Common myeloid progenitor, CD34-positive (primary cell): ENCODE measurements around the gene NADSYN1.

ENCODE experiments used
- CTCF ChIA-PET: fragments of 350-600 bp; sonication (Branson Sonifier 250); formaldehyde crosslinking; loops from one replicate; lab custom pipeline; 2021; ENCODE audit warnings: antibody characterized with exemption; lab: Charles Lee
- POLR2A ChIA-PET: fragments of 350-600 bp; sonication (Branson Sonifier 250); formaldehyde crosslinking; loops from one replicate; lab custom pipeline; 2021; ENCODE audit warnings: antibody characterized with exemption; lab: Charles Lee
- DNase-seq, 3 donors: peaks; one replicate each; pipeline versions ENCODE4 v3.0.0 to v3.0.0-alpha.2; 2013
- H3K27ac ChIP-seq, 2 experiments: 1 replicate in 1 of 2; 2 replicates in 1 of 2; pipeline ENCODE4 v1.7.0; 2013; ENCODE audit warnings: inconsistent platforms in 2 of 2, low read length in 2 of 2, mild to moderate bottlenecking in 2 of 2, low read depth in 1 of 2, moderate library complexity in 1 of 2; ENCODE audit not compliant: severe bottlenecking in 2 of 2, insufficient read depth in 1 of 2, poor library complexity in 1 of 2
- H3K27me3 ChIP-seq, 5 experiments: replicated peaks in 2 of 5; 1 replicate in 3 of 5; 2 replicates in 2 of 5; pipeline versions ENCODE4 v1.6.1 to v1.7.0; 2013; ENCODE audit warnings: low read length in 4 of 5, mild to moderate bottlenecking in 2 of 5, moderate library complexity in 2 of 5, inconsistent platforms in 1 of 5; ENCODE audit not compliant: insufficient read depth in 5 of 5, control insufficient read depth in 4 of 5
- H3K36me3 ChIP-seq, 4 experiments: 1 replicate in 2 of 4; 2 replicates in 2 of 4; pipeline versions ENCODE4 v1.6.1 to v1.7.0; 2013; ENCODE audit warnings: low read length in 3 of 4, control low read depth in 1 of 4, mild to moderate bottlenecking in 1 of 4; ENCODE audit not compliant: control insufficient read depth in 4 of 4, insufficient read depth in 4 of 4
- H3K4me1 ChIP-seq, 4 experiments: 1 replicate in 3 of 4; 2 replicates in 1 of 4; pipeline versions ENCODE4 v1.6.1 to v1.7.1; 2013; ENCODE audit warnings: low read length in 3 of 4, mild to moderate bottlenecking in 3 of 4, control low read depth in 1 of 4, inconsistent platforms in 1 of 4, moderate library complexity in 1 of 4; ENCODE audit not compliant: control insufficient read depth in 4 of 4, insufficient read depth in 4 of 4; ENCODE audit errors: control extremely low read depth in 1 of 4
- H3K4me3 ChIP-seq, 7 experiments: 1 replicate in 4 of 7; 2 replicates in 3 of 7; pipeline versions ENCODE4 v1.5.1 to v1.7.0; 2013; ENCODE audit warnings: mild to moderate bottlenecking in 7 of 7, low read length in 6 of 7, moderate library complexity in 6 of 7, inconsistent platforms in 2 of 7, low read depth in 2 of 7, control low read depth in 1 of 7; ENCODE audit not compliant: insufficient read depth in 4 of 7, control insufficient read depth in 1 of 7; ENCODE audit errors: extremely low read depth in 1 of 7
- H3K9me3 ChIP-seq, 5 experiments: 1 replicate in 4 of 5; 2 replicates in 1 of 5; pipeline versions ENCODE4 v1.6.1 to v1.7.1; 2013; ENCODE audit warnings: low read length in 4 of 5, mild to moderate bottlenecking in 2 of 5, inconsistent platforms in 1 of 5, low read depth in 1 of 5, moderate library complexity in 1 of 5; ENCODE audit not compliant: control insufficient read depth in 4 of 5, insufficient read depth in 2 of 5; ENCODE audit errors: control extremely low read depth in 1 of 5
- WGBS: methylation state at CpG from one replicate; pipeline ENCODE4 v1.1.5; 2013; ENCODE audit not compliant: insufficient coverage; 5-methylcytosine and 5-hydroxymethylcytosine counted together

The NADSYN1 gene

DNA sequence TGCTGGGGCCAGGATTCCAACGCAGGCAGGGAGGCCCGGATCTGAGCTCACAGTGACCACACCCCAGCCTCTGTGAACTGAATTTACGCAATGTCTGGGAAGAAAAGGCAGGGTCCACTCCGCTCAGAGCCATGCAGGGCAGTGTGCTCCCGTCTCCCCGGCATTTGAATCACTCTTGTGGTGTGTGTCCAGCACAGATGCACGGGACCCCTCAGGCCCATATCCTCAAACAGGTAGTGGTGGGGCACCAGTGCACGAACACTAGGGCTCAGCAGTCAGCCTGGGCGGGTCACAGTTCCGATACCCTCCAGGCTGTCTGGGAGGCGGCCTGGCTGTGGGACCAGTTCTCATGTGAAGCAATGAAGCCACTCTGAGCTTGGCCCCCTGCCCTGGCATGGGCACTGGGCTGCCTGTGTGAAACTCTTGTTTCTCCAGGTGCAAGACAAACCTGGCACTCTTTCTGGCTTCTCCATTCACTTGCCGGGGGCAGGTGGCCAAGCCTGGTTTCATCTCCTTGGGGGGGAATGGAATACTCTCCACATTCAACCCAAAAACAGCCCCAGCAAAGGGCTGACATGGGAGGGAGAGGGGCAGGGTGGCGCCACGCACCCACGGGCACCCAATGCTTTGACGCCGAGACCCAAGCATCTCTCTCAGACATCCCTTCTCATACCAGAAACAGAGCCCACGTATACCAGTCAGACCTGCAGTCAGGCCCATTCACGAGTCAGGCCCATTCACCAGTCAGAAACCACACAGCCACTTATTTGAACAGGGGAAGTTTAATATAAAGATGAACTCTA, 19.2 kb upstream of the NADSYN1 start:
- Histone ChIP-seq H3K4me1 (no peaks in the 10 kb centered on the region), H3K4me3 (no peak overlapping the region), H3K36me3 (peaks cover 2 to 49% (median 28%) of the 10 kb centered on the region in 4 experiments), H3K27ac (no peak overlapping the region), H3K9me3 (no peaks in the 10 kb centered on the region), H3K27me3 (no peaks in the 10 kb centered on the region)
- 97% methylated on average over 14 of the region's 19 CpGs for WGBS
- ChIA-PET CTCF (interaction anchor here (1.3 kb wide), 1 partner anchor 10 kb away, joined by 4 read pairs; no protein-coding TSS in a partner anchor), POLR2A (no interaction called here)
- DNase-seq: no peak

DNA sequence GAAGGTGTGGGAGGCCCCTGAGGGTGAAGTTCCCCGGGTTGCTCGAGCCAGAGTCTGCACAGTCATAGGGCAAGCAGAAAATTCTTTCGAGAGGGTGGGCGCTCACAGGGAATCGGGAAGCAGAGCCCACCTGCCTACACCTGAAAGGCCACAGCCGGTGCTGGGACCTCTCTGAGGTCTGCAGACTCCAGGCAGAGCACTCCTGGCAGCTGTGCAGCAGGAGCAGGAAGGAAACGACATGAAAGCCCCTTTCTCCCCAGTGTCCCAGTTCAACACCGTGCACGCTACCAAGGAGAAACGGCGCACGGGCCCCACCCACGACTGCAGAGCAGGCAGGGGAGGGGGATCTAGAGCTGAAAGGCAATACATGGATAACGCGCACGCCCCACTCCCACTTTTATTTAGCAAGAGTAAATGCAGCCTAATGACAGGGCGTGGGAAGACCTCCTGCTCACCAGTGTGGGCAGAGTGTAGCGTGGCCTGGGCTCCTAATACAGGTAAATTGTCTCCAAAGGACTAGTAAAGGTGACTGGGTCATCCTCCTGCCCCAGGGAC, 18.4 kb upstream of the NADSYN1 start:
- Histone ChIP-seq H3K4me3 (no peak overlapping the region), H3K27ac (no peak overlapping the region), H3K27me3 (no peaks in the 10 kb centered on the region), H3K9me3 (no peaks in the 10 kb centered on the region), H3K36me3 (peaks cover 2 to 57% (median 31%) of the 10 kb centered on the region in 4 experiments), H3K4me1 (no peaks in the 10 kb centered on the region)
- 88% methylated on average over 14 of the region's 18 CpGs for WGBS
- no peak for DNase-seq
- CTCF ChIA-PET: no interaction called here
- POLR2A ChIA-PET: no interaction called here

DNA sequence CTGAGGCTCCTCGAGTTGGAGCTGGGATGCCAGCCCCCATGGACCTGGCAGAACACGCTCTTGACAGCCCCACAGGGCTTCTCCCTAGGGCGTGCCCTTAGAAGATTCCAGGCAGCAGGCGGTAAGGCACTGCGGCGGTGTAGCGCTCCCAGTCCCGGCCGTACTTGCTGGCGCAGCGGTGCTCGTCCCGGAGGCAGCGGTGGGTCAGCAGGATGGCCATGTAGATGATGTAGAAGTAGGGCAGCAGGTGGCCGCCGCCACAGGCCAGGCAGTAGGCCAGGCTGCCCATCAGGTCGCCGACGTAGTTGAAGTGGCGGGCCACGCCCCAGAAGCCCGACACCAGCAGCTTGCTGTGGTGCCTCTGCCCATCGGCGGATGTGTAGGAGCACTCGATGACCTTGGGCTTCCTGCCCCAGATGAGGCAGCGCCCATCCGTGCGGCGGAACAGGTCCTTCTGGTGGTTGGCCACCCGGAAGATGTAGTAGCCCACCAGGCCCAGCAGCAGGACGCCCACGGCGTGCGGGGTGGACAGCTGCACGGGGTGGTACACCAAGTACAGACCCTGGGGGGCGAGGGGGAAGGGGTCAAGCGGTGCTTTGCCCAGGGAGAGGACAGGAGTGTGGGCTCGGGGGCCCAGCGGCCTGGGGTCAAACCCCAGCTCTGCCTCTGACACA, 17.6 kb upstream of the NADSYN1 start:
- ChIA-PET POLR2A (no interaction called here), CTCF (no interaction called here)
- WGBS: 90% methylated on average over 36 of the region's 39 CpGs
- H3K27ac ChIP-seq: no peak overlapping the region
- no peak for DNase-seq
- no peak overlapping the region for H3K4me3 ChIP-seq
- no peaks in the 10 kb centered on the region for H3K9me3 ChIP-seq
- H3K4me1 ChIP-seq: no peaks in the 10 kb centered on the region
- peaks cover 2 to 65% (median 37%) of the 10 kb centered on the region in 4 experiments for H3K36me3 ChIP-seq
- H3K27me3 ChIP-seq: no peaks in the 10 kb centered on the region

GRCh38 chr11:71436861-71437260, 16.1 kb upstream of the NADSYN1 start:
- H3K27me3 ChIP-seq: no peaks in the 10 kb centered on the region
- CTCF ChIA-PET: interaction anchor here (0.6 to 2.7 kb wide), 2 partner anchors 11 to 105 kb away, joined by 3 to 11 read pairs; partner anchors contain the start of gene DHCR7

GRCh38 chr11:71437399-71437798, 15.6 kb upstream of the NADSYN1 start:
- Histone ChIP-seq H3K4me1 (no peaks in the 10 kb centered on the region), H3K27ac (no peak overlapping the region), H3K27me3 (no peaks in the 10 kb centered on the region), H3K9me3 (no peaks in the 10 kb centered on the region), H3K4me3 (no peak overlapping the region), H3K36me3 (peaks cover 2 to 84% (median 50%) of the 10 kb centered on the region in 4 experiments)
- DNase-seq: no peak
- 94% methylated on average over 5 of the region's 6 CpGs for WGBS
- POLR2A ChIA-PET: no interaction called here
- CTCF ChIA-PET: interaction anchor here (2.7 kb wide), 1 partner anchor 10 kb away, joined by 11 read pairs; the partner anchor contains the start of gene DHCR7

More at GRCh38 chr11:71436861-71437260, 16.1 kb upstream of the NADSYN1 start:
- DNase-seq: no peak
- peaks cover 2 to 79% (median 48%) of the 10 kb centered on the region in 4 experiments for H3K36me3 ChIP-seq
- no peaks in the 10 kb centered on the region for H3K4me1 ChIP-seq
- WGBS: 89% methylated on average over 6 of the region's 8 CpGs
- H3K9me3 ChIP-seq: no peaks in the 10 kb centered on the region
- POLR2A ChIA-PET: no interaction called here
- H3K4me3 ChIP-seq: no peak overlapping the region
- no peak overlapping the region for H3K27ac ChIP-seq

DNA sequence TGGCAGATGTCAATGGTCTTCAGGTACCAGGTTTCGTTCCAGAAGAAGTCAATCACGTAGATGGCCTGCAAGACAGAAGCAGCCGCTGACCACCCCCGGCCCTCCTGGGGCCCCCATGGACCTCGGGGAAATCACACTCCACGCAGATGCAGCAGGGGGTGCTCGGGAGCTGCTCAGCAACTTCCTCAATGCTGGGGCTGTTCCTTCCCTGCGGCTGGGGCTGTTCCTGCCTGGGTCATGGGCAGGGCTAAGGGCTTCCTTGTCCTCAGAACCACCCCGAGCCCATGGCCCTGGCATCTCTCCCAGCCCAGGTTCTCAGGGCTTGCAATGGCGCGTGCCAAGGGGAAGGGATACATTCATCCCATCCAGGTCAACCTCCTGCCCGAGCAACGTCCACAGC, 15.1 kb upstream of the NADSYN1 start:
- DNase-seq: no peak
- Histone ChIP-seq H3K27ac (no peak overlapping the region), H3K4me3 (no peak overlapping the region), H3K9me3 (no peaks in the 10 kb centered on the region), H3K4me1 (no peaks in the 10 kb centered on the region), H3K36me3 (peaks cover 2 to 88% (median 53%) of the 10 kb centered on the region in 4 experiments), H3K27me3 (no peaks in the 10 kb centered on the region)
- POLR2A ChIA-PET: no interaction called here
- WGBS: 78% methylated on average over 13 of the region's 13 CpGs
- CTCF ChIA-PET: interaction anchor here (2.7 kb wide), 1 partner anchor 10 kb away, joined by 11 read pairs; the partner anchor contains the start of gene DHCR7
